ENCODE measurements around the gene GNRH2. TPM values are rescaled to one million over a fixed set of nuclear protein-coding genes. Genes with fewer than 3 reads are reported as not detected.

GNRH2 gene
- total and polyA plus RNA-seq, 2 of the 8 experiments (the other 6 are each of a cell fraction or from before 2014, with no cell fraction given) = 0.09 to 0.82 TPM

DNA sequence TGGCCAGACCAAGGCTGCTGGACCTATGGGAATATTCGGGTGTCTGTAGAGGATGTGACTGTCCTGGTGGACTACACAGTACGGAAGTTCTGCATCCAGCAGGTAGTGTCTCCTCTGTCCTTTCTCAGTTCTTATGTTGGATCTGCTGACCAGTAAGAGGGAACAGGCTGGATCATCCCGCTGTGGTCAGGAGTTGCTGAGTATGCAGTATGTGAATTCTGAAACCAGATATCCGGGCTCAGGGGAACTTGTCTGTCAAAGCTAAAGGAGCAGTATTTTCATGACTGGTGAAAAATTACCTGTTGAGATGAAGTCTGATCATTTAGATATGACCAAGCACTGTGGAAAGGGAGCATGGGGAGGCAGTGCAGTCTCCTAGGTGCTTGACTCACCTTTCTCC is 22.1 kb upstream of the GNRH2 start (continued):
- TF ChIP-seq RBBP5 (IDR thresholded peaks at IDR 0.05; ENCODE audit: borderline replicate concordance, low read depth, low read length) (no peak), RNF2 (IDR thresholded peaks at IDR 0.05; ENCODE audit: borderline replicate concordance, low read depth, low read length, missing control alignments, poor library complexity, severe bottlenecking) (no peak)

Data from H1 (cell line).